GM12891 (cell line): ENCODE measurements around the gene NDUFAF8.
"Not testable (repeated sequence)": the region's sequence is repeated elsewhere in the genome, so short reads cannot be mapped to it uniquely, and the experiment has no call there.

ENCODE experiments used
- DNase-seq: peaks from one replicate; pipeline ENCODE4 v3.0.0; 2011; ENCODE audit warnings: low spot score; ENCODE audit not compliant: insufficient read length
- FAIRE-seq: peaks from 2 replicates; lab custom pipeline; 2011; peaks lifted over from hg19 to GRCh38; lab: Jason Lieb, UNC
- PAX5 ChIP-seq: IDR thresholded peaks from 2 replicates; pipeline ENCODE4 v1.6.1; 2011; ENCODE audit warnings: low read length, moderate library complexity, mild to moderate bottlenecking; ENCODE audit not compliant: insufficient read depth, severe bottlenecking
- POLR2A ChIP-seq: IDR thresholded peaks from 2 replicates; pipeline ENCODE4 v1.6.1; 2011; ENCODE audit warnings: low read depth, low read length, control low read depth
- POLR2AphosphoS5 ChIP-seq: IDR thresholded peaks from 2 replicates; pipeline ENCODE4 v1.6.1; 2011; ENCODE audit warnings: low read depth, low read length, control low read depth
- POU2F2 ChIP-seq: IDR thresholded peaks from 2 replicates; pipeline ENCODE4 v1.6.1; 2011; ENCODE audit warnings: low read depth, mild to moderate bottlenecking, control low read depth, low read length, moderate library complexity
- SPI1 ChIP-seq: IDR thresholded peaks from 2 replicates; pipeline ENCODE4 v1.6.1; 2011; ENCODE audit warnings: low read depth, low read length, control low read depth
- TAF1 ChIP-seq: IDR thresholded peaks from 2 replicates; pipeline ENCODE4 v1.6.1; 2011; ENCODE audit warnings: low read depth, low read length, control low read depth

Gene NDUFAF8

GRCh38 chr17:81221842-81222619 lies 17.1 kb upstream of the NDUFAF8 start:
- no peak for TF ChIP-seq TAF1
- DNase-seq (no peak), FAIRE-seq (no peak)

GRCh38 chr17:81222620-81222905 lies 16.6 kb upstream of the NDUFAF8 start:
- no peak for FAIRE-seq
- TF ChIP-seq TAF1 (no peak), SPI1 (no peak), POLR2A (no peak), POLR2AphosphoS5 (no peak), POU2F2 (no peak), PAX5 (no peak)
- no peak for DNase-seq

DNA sequence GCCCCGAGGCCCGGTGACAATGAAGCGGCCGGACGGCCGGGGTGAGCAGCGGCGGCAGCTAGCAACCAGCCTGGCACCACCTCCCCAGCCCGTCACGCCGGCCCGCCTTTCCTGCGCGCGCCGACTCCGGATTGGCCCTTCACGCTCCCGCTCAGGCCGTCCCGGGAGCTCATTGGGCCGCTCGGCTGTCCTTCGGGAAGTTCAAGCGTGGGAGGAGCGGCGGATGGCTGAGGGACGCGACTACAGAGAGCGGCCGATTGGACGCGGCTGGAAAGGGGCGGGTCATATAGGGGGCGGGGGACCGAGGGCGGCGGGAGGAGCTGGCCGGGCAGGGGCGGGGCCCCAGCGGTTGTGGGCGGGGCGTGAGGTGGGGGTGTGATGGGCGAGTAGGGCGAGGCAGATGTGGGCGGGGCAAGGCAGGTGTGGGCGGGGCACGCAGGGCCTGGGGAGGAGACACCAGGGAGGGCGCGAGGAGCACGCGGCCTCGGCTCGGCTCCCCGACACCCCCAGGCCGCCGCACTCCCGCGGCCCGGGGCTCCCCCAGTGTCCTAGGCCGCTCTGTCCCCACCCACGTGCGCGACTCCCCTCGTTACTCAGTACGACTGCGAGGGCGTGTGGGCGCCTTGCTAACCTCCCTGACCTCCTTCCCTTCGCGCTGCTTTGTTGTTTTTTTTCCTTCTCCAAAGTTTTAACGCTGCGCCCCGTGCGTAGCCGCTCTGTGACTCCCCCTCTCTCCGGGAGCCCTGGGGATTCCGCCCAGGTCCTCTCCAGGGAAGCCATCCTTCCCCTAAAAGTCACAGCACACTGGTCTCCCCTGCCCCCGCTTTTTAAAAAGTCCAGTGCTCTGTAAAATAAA lies 16.0 kb upstream of the NDUFAF8 start, which contains the start of gene CEP131:
Gene CEP131 (minus strand): TSS at position 60 of the 856 bp plus-strand sequence. CDS start 2,909 bp downstream, outside the sequence.
- DNase-seq = peak; percentile 100
- TF ChIP-seq POLR2AphosphoS5 (no peak), SPI1 (no peak), PAX5 (peak; percentile 35)
- FAIRE-seq = peak; percentile 98

- TF ChIP-seq POLR2A (no peak), POU2F2 (no peak), SPI1 (no peak), POLR2AphosphoS5 (no peak), PAX5 (no peak), TAF1 (no peak)
- DNase-seq (no peak), FAIRE-seq (peak; percentile 5)
These were observed 15.4 kb upstream of the NDUFAF8 start for GRCh38 chr17:81223762-81224130.

DNA sequence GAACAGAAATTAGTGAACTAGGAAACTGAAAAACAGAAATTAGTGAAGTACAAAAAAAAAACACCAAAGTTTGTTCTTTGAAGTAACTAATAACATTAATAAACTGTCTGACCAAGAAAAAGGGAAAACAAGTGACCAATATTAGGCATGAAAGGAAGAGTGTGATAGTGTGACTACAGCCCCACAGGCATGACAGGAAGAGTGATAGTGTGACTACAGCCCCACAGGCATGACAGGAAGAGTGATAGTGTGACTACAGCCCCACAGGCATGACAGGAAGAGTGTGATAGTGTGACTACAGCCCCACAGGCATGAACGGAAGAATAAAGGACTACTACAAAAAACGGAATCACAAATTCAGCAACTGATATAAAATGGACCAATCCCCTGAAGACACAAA lies 11.5 kb upstream of the NDUFAF8 start:
- not testable (repeated sequence) for DNase-seq
- peak; percentile 84 for FAIRE-seq

GRCh38 chr17:81228420-81228819 lies 10.7 kb upstream of the NDUFAF8 start:
- FAIRE-seq (peak; percentile 85), DNase-seq (peak; percentile 56)
- TF ChIP-seq PAX5 = no peak
- TF ChIP-seq SPI1 = peak; percentile 77

- no peak for TF ChIP-seq POU2F2
- TF ChIP-seq SPI1 = no peak
- no peak for TF ChIP-seq TAF1
- TF ChIP-seq POLR2AphosphoS5 = no peak
- TF ChIP-seq POLR2A = no peak
- TF ChIP-seq PAX5 = no peak
- FAIRE-seq (no peak), DNase-seq (no peak)
These were observed 10.1 kb upstream of the NDUFAF8 start for GRCh38 chr17:81228834-81229665.

DNA sequence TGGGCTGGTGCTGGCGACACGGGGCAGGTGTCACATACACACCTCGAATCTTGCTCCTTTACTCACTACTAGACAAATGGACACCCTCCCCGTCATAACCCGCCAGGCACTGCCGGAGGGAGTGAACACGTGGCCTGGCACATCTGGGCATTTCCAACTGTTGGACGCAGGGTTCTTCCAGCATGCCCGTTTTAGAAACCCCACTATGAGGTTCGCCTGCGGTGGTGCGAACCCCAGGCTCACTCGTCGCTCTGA lies 9.5 kb upstream of the NDUFAF8 start:
- FAIRE-seq (no peak), DNase-seq (no peak)
- no peak for TF ChIP-seq SPI1
- no peak for TF ChIP-seq POU2F2
- TF ChIP-seq TAF1 = no peak
- TF ChIP-seq POLR2A = no peak
- TF ChIP-seq POLR2AphosphoS5 = no peak
- no peak for TF ChIP-seq PAX5

- peak; percentile 57 for DNase-seq
- TF ChIP-seq PAX5 = no peak
- no peak for TF ChIP-seq SPI1
- no peak for TF ChIP-seq POLR2AphosphoS5
- TF ChIP-seq POLR2A = no peak
- no peak for TF ChIP-seq POU2F2
- no peak for TF ChIP-seq TAF1
- FAIRE-seq = peak; percentile 56
These were observed 8.9 kb upstream of the NDUFAF8 start for GRCh38 chr17:81230043-81230820.
